Left forelimb (tissue), 1 donor: ENCODE measurements around the gene ERBB2.
"Not testable (repeated sequence)": the region's sequence is repeated elsewhere in the genome, so short reads cannot be mapped to it uniquely, and the experiment has no call there.

ENCODE experiments used
- DNase-seq: peaks from one replicate; pipeline ENCODE4 v3.0.0-alpha.2; 2018; ENCODE audit warnings: low spot score

ERBB2 gene

DNA sequence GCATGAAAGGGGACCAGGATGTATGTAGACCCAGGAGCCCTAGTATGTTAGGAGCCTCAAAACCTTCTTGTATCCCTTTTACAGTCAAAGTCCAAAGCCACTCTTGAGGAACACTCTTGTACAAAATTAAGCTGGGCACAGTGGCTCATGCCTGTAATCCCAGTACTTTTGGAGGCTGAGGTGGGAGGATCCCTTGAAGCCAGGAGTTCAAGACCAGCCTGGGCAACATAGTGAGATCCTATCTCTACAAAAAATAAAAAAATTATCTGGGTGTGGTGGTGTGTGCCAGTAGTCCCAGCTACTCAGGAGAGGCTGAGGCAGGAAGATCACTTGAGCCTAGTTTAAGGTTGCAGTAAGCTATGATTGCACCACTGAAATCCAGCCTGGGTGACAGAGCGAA, 26.1 kb downstream of the ERBB2 start:
- not testable (repeated sequence) for DNase-seq

DNA sequence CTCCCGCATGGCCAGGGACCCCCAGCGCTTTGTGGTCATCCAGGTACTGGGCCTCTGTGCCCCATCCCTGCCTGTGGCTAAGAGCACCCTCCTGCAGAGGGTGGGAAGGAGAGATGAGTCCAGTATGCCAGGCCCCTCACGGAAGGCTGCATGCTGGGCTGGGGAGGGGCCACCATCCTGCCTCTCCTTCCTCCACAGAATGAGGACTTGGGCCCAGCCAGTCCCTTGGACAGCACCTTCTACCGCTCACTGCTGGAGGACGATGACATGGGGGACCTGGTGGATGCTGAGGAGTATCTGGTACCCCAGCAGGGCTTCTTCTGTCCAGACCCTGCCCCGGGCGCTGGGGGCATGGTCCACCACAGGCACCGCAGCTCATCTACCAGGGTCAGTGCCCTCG, 26.8 kb downstream of the ERBB2 start:
- DNase-seq: no peak

DNA sequence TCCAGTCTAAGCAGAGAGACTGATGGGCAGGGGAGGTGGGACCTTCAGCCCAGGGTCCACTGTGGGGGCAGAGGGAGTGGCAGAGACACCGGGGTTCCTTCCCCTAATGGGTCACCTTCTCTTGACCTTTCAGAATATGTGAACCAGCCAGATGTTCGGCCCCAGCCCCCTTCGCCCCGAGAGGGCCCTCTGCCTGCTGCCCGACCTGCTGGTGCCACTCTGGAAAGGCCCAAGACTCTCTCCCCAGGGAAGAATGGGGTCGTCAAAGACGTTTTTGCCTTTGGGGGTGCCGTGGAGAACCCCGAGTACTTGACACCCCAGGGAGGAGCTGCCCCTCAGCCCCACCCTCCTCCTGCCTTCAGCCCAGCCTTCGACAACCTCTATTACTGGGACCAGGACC, 27.7 kb downstream of the ERBB2 start:
- DNase-seq: no peak

DNA sequence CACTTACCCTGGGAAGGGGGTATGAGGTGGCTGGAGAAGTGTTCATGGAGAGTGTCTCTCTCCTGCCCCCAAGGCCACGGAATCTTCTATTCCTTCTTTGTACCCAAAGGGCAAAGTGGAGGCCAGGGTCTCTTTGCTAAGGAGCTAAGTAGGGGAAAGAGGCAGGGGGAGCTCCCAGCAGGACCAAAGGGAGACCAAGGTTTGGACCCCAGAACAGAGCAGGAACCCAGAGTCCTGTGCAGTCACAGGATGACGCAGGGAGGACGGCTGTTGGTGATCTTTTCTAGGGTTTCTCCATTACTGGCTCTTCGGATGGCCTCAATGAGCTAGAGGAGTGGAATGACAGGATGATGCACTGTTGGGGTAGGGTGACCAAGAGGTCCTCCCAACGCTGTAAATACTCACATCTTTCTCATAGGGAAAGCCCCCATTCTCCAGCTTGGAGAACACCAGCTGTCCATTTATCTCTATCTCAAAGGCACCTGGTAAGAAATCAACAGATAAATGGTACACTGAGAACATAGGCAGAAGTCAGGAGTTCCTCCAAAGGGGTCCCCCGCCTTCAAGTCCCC, 29.5 kb downstream of the ERBB2 start:
- DNase-seq: no peak

DNA sequence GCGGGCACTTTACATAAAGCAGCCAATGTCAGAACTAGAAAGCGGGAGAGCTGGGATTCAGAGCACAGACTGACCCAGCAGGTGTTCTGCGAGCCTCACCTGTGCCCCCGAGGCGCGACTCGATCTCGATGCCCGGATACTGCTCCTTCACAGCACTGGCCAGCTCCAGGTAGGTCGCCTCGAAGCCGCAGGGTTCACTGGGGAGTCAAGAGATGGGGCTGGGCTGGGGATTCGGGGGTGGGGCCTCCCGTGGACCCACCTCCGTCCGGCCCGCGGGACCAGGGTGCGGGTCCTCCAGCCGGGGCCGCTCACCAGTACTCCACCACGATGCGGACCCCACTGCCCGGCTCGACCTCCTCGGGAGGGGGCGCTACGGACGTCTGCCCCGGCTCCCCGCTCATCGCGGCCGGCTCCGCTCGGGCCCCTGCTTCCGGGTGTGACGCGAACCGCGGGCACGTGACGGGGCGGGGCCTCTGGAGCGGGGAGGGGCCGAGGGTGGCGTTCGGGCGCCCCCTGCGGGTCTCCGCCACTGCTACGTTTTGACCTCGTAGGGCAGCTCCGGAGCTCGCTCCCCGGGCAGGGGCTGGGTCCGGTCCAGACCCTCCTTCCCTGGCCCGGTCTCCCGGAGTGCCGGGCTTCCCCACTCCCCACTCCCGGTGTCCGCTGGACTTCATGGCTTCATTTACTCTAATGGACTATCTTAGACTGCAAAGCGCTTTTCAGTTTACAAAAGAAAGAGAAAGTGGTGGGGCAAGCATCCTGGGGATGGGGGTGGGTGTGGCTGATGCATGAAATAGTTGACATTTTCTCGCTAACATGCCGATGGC, 30.4 kb downstream of the ERBB2 start, which contains the start of gene MIEN1:
Gene MIEN1 (minus strand): TSS at position 438 of the 827 bp plus-strand sequence. CDS start 37 bp downstream, at position 401.
- peak; percentile 95 for DNase-seq

DNA sequence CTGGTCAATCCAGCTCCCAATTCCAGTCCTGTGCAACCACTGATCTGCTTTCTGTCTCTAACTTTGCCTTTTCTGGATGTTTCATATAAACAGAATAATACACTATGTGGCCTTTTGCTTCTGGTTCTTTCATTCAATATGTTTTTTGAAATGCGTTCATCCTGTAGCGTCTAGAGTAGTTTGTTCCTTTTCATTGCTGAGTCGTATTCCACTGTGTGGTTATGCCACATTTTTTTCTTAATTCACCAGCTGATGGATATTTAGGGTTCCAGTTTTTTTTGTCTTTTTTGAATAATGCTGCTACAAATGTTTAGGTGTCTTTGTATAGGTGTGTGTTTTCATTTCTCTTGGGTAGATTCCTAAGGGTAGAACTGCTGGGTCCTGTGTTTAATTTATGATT, 32.7 kb downstream of the ERBB2 start:
- no peak for DNase-seq

DNA sequence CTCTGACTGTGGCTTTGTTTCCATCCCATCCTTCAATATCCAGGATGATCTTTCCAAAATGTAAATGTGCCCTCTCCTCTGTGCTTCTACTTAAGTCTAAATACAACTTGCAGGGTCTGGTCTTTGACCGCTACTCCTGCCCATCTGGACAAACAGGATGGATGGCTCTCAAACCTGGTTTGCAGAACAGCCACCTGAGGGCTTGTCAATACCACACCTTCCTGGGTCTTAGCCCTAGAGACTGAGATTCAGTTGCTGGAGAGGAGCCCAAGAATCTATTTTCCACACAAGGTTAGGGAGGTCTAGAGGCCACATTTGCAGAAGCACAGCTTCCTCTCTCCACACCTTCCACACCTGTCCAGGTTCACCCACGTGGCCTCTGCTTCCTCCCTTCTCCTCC, 36.0 kb downstream of the ERBB2 start:
- DNase-seq: no peak

DNA sequence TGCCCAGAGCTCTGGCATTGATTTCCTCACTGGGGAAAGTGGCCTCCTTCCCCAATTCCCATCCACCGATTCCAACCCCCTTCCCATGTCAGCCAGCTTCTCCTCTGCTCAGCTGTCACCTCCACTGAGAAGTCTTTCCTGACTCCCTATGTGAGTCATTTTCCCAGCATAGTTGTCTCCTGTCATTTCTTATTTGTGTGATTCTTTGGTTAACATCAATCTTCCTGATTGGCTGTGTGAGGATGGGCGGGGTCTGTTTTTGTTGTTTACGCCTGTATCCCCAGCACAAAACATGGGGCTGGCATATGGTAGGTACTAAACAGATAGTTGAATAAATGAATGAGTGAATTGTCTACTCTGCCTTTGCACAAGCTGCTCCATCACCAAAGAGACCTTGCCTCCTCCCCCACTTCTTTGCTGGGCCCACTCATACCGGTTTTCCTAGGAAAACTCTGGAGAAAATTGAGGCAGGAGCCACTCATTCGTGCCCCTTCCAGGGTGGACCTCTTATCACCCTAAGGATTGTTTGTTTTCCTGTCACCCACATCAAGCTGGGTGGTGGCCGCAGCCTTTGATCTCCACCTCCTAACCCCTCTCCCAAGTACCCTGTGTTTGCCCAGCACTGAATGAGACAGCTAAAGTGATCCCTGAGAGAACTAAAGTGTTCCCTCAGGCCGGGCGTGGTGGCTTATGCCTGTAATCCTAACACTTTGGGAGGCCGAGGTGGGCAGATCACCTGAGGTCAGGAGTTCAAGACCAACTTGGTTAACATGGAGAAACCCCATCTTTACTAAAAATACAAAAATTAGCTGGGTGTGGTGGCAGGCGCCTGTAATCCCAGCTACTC, 36.7 kb downstream of the ERBB2 start:
- no peak for DNase-seq

DNA sequence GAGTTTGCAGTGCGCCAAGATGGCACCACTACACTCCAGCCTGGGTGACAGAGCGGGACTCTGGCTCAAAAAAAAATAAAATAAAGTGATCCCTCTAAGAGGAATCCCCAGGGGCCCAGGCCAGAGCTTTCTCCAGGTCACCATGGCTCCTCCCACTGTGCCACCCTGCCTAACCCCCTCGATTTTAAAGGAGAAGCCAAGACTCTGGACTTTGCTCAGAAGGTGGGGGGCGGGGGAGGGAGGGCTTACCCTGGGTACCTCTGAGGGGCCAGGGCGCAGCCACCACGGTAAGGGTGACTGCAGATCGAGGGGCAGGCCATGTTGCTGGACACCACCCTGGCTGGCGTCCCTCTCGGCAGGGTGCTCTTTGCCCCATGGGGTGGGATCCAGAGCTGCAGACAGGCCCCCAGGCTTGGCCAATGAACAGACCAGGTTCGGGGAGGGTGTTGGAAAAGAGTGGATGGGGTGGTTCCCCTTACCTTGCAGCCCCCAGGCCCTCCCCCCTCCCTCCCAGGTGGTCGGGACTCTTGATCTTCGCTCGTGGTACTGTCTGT, 37.4 kb downstream of the ERBB2 start:
- no peak for DNase-seq

DNA sequence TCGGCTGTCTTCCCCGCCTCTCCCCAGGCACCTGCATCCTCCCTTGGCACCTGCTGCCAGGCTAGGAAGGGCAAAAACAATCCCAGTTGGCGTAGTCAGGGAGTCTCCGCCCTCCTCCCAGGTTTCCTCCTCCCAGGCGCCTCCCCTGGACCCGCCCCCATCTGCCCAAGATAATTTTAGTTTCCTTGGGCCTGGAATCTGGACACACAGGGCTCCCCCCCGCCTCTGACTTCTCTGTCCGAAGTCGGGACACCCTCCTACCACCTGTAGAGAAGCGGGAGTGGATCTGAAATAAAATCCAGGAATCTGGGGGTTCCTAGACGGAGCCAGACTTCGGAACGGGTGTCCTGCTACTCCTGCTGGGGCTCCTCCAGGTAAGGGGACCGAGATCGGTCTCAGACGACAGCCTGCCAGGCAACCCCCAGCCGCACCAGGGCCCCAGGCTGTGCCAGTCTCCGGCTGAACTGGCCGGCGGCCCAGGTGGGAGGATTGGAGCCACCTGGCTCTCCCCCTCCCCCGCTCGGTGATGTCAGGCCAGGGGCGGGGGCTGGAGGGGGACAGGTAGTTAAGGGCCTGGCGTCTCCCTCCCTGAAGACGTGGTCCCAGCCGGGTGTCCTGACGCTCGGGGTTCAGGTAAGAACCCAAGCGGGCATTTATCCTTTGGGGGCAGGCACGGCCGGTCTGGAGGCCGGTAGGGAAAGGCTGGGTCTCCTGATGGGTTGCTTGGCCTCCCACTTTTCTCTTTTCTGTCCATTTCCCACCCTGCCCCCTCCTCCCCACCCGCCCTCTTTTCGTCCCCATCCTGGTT, 38.1 kb downstream of the ERBB2 start, which contains the start of gene GRB7:
Gene GRB7 (plus strand): TSS at position 179 of the 808 bp plus-strand sequence. CDS start 4,364 bp downstream, outside the sequence.
- no peak for DNase-seq

DNA sequence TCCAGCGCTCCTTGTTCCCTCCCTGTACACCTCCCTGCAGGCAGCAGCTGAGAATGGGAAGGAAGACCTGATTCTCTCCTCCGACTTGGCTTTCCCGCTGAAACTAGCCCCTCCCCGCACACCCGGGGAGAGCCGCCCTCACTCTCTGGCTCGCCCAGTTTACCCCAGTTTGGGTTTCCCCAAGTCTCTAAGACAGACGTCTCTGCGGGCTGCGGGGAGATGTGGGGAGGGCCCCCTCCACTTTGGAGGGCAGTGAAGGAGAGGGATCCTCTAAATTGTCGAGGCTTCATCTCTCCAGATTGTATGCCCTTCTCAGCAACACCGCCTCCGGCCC, 38.7 kb downstream of the ERBB2 start:
- no peak for DNase-seq

DNA sequence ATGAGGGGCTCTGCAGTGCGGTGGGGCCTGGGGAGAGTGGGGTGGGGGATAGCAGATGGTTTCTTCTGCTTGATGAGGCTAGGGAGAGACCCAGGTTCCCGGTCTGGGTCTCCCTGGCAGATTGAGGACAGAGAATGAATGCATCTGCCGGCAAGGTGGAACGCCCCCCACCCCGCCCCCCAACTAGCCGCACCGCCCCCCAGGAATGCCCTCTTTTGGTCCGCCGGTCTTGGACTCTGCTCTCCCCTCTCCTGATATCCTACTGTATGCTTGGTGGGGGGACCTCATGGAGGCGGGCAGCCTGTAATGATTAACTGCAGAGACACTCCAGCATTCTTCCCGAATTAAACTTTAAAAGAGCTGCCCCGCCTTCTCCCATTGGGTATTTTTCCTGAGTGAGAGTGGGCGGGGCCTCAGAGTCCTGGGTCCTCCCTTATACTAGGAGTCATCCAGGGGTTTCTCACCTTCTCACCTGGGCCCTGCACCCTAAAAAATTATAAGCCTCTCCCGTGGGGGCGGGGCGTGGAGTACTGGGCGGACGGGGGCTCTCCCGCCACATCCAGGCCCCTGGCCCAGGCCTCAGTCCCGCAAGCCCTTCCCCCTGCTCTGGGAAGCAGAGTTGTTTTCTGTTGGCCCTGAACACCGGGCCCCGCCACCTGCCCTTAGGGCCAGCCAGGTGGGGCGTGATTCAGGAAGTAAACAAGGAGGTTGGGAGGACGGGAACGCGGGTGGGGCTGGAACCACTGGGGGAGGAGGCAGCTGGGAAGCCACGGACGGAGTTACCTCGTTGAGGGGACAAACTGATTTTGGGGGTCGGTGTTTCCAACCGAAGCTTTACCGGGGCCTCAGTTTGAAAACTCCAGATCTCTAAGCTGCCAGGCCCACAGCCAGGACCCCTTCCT, 39.4 kb downstream of the ERBB2 start:
- DNase-seq: no peak

DNA sequence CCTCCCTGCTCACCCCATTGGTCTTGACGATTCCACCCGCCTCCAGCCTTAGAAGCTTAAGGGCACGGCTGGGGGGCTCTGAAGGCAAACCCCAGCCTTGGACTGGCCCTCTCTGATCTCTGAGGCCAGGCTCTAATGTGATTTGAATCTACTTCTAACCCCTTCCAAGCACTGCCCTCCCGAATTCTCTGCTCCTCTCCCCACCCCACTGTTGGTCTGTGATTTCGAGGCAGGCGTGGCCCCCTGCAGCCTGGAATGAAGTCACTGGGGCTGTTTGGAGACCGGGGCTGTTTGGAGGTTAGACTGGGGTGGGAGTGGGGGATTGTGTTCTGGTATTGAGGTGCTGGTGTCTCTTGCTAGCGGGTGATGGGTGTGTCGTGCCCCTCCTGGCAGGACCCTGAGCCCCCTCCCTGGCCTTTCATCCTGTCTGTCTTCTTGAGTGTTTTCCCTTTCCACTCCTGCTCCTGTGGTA, 40.1 kb downstream of the ERBB2 start:
- DNase-seq: no peak

DNA sequence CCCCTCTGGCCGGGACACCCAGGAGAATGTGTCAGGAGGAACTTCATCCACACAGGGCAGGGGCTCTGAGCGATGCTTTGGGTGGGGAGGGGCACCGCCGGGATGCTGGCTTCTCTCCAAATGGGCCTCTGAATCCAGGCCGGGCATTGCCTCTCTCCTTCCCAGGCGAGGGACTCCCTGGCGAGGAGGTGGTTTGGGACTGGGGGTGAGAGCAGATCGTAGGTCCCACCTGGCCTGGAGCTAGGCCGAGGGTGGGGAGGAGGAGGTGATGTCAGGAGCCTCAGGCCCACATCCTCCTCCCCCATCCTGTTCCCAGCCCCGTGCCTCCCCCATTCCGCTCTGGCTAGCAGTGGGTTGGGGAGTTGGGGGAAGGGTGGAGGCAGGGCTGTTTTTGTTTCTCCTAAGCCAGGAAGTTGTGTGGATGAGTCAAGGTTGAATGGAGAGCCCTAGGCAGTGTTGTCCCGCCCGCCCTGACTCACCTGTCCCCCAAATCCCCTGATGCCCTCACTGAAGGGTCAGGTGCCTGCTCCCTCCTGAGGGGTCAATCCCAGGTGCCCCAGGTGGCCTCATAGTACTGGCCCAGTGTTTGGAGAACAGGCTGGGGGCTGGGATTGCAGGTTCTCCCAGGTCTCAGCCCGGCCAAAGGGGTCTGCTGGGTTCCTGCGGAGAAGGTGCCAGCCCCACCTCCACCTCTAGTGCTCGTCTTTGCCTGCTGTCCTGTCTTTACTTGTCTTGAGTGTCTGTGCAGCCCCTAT, 40.7 kb downstream of the ERBB2 start:
- no peak for DNase-seq

DNA sequence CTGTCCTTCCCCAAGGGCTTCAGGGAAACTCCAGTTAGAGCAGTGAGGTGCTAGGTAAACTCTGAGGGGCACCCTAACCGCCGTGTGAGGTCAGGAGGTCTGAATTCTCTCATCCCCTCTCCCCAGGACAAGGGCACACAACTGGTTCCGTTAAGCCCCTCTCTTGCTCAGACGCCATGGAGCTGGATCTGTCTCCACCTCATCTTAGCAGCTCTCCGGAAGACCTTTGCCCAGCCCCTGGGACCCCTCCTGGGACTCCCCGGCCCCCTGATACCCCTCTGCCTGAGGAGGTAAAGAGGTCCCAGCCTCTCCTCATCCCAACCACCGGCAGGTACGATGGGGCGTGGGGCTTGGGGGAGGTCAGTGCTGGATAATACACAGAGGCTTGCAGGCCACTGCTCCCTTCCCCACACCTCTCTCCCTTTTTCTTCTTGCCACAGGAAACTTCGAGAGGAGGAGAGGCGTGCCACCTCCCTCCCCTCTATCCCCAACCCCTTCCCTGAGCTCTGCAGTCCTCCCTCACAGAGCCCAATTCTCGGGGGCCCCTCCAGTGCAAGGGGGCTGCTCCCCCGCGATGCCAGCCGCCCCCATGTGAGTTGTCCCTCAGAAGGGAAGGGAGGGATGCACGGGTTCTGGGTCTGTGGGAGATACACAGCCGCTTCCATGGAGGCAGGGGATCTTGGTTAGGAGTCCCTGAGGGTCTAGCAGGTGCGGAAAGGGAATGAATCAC, 42.4 kb downstream of the ERBB2 start:
- DNase-seq: no peak

DNA sequence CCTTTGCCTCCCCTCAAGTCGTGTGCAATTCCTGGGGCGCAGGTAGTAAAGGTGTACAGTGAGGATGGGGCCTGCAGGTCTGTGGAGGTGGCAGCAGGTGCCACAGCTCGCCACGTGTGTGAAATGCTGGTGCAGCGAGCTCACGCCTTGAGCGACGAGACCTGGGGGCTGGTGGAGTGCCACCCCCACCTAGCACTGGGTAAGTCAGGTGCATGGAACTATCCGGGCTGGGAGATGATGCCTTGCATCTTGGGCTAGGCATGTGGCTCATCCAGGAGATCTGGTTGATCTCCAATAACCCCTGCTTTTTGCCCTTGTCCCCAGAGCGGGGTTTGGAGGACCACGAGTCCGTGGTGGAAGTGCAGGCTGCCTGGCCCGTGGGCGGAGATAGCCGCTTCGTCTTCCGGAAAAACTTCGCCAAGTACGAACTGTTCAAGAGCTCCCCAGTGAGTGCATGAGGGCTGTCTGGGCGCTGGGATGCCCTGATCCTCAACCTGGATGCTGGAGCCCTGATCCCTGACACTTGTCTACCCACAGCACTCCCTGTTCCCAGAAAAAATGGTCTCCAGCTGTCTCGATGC, 43.1 kb downstream of the ERBB2 start:
- DNase-seq: no peak

DNA sequence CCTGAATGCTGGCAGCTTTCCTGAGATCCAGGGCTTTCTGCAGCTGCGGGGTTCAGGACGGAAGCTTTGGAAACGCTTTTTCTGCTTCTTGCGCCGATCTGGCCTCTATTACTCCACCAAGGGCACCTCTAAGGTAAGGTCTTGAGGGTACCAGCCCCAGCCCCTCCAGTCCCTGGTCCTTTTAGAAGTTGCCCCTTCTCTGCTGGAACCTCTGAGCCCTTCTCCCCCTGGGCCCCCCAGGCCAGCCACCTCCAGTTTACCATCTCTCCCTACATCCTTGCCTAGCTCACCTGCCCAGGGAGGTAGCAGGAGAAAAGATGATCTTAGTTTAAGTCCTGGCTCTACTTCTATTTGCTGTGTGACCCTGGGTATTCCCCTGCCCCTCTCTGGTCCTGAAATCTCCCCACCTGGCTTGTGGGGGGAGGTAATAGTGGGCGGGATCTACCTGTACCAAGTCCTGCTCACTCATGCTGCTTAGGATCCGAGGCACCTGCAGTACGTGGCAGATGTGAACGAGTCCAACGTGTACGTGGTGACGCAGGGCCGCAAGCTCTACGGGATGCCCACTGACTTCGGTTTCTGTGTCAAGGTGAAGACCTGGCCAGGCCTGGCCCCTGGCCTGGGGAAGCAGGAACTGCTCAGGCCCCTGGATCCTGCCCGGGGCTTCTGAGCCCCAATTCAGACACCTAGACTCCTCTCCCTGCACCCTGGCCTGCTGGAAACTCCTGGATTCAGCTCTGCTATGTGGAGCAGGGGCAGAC, 44.4 kb downstream of the ERBB2 start:
- no peak for DNase-seq

DNA sequence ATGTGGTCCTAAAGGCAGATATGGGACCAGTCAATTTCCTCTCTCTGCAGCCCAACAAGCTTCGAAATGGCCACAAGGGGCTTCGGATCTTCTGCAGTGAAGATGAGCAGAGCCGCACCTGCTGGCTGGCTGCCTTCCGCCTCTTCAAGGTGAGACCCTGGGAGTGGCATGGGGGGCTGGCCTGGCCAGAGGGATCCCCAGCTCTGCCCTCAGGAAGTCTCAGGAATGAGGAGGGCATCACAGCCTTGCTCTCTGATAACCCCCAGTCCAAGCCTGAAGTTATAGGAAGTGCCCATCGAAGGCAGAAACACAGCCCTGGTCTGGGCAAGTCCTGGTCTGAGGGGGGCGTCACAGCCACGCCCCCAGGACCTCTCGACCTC, 45.0 kb downstream of the ERBB2 start:
- DNase-seq: no peak
